ENCODE results near the gene ABCB10.

GRCh38 chr1:229563241-229563640 is 4.7 kb upstream of the ABCB10 start:
- TF ChIP-seq CTBP1 (IDR thresholded peaks at IDR 0.05; ENCODE audit: borderline replicate concordance) (no peak), NFRKB (IDR thresholded peaks at IDR 0.05) (no peak), ELF4 (IDR thresholded peaks at IDR 0.05) (no peak), BHLHE40 (IDR thresholded peaks at IDR 0.05; ENCODE audit: borderline replicate concordance) (no peak), ZNF384 (IDR thresholded peaks at IDR 0.05) (no peak), FOXK2 (IDR thresholded peaks at IDR 0.05) (no peak)
